ENCODE measurements around the gene SERINC1. TPM values are rescaled to one million over a fixed set of nuclear protein-coding genes. Genes with fewer than 3 reads are reported as not detected.
"Not testable (repeated sequence)": the region's sequence is repeated elsewhere in the genome, so short reads cannot be mapped to it uniquely, and the experiment has no call there.

The SERINC1 gene
- 100 to 1,000 TPM; 156 to 206 (median 178) TPM for total RNA-seq
- polyA plus RNA-seq: 100 to 1,000 TPM in 1 of 2 donors, 10 to 100 TPM in 1; 44.8 to 103 TPM
- long read RNA-seq, donor 1, transcript SERINC1-201 (10 exons, 3,137 nt): major isoform, 235 of 273 reads
- long read RNA-seq, donor 1, partial matches to known transcripts: 32 of 273 reads
- long read RNA-seq, donor 1, other reads (novel, unspliced or antisense): 6 of 273 reads
- long read RNA-seq, donor 2, transcript SERINC1-201 (10 exons, 3,137 nt): major isoform, 262 of 308 reads
- long read RNA-seq, donor 2, partial matches to known transcripts: 37 of 308 reads
- long read RNA-seq, donor 2, other reads (novel, unspliced or antisense): 9 of 308 reads
- long read RNA-seq, donor 3, transcript SERINC1-201 (10 exons, 3,137 nt): major isoform, 566 of 858 reads
- long read RNA-seq, donor 3, partial matches to known transcripts: 283 of 858 reads
- long read RNA-seq, donor 3, other reads (novel, unspliced or antisense): 9 of 858 reads

DNA sequence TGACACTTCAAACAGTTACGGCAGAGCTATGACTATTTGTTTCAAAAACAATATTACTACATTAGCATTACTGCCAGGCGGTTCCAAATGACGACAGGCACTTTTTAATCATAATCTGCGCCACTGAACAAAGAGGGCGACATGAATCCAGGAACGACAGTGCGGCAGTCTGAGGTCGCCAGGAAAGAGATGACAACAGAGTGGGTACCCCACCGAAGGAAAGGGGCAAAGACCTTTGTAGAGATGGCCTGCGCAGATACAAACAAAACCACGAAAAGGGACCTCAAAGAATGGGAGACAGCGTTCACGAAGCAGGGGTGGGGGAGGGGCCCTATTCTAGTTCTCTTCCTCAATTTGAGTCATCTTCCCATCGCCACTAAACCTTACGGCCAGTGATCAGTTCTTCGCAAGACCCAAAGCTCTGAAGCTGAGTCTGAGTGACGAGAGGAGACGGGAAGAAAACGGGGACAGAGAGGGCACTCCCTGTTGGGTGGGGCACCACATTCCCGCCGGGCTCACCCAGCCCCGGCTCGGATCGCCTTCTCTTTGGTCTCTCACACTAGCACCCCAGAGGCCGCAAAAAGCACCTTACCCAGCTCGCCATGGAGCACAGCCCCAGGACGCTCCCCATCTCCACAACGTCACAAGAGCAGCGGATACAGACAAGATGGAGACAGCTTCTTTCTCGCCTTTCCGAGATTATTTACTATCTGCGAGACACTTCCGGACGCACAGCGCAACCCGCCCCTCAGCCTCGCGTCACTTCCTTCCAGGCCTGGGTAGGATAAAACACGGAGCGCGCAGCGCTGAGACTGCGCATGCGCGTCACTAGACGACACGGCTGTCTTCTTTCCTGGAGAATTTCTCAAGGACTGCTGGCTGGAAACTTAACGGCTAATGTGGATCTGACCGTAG is at the start of gene SERINC1:
SERINC1 (minus strand) TSS at position 701 of the 915 bp plus-strand sequence; CDS start at position 631, 70 bp downstream.
- TF ChIP-seq CTCF (IDR thresholded peaks at IDR 0.05): no peak
- H3K4me3 ChIP-seq: peak within 1 kb of the TSS; percentile 64 to 92 (median 82)
- DNase-seq (peak; percentile 95 to 96), ATAC-seq (peak; percentile 99 to 100 (median 99))
- peaks cover 0 to 13% (median 0%) of the 10 kb centered on the region in 9 donors for H3K36me3 ChIP-seq
- H3K27me3 ChIP-seq: no peaks in the 10 kb centered on the region
- H3K9me3 ChIP-seq: no peaks in the 10 kb centered on the region
- H3K27ac ChIP-seq: peak within 1 kb of the TSS; percentile 83 to 98 (median 92)
- 0 to 1% methylated on average over 49 of the region's 49 CpGs for WGBS, 2 donors
- intact Hi-C loops (cut with DNase I): loop anchor here in 7 of 10 donors (2.0 to 10.0 kb wide), 4 partner anchors 53 to 74 kb away; partner anchors contain the start of gene HSF2 (in 3 of the 7)
- H3K4me1 ChIP-seq: peaks cover 0 to 53% (median 43%) of the 10 kb centered on the region in 9 donors

DNA sequence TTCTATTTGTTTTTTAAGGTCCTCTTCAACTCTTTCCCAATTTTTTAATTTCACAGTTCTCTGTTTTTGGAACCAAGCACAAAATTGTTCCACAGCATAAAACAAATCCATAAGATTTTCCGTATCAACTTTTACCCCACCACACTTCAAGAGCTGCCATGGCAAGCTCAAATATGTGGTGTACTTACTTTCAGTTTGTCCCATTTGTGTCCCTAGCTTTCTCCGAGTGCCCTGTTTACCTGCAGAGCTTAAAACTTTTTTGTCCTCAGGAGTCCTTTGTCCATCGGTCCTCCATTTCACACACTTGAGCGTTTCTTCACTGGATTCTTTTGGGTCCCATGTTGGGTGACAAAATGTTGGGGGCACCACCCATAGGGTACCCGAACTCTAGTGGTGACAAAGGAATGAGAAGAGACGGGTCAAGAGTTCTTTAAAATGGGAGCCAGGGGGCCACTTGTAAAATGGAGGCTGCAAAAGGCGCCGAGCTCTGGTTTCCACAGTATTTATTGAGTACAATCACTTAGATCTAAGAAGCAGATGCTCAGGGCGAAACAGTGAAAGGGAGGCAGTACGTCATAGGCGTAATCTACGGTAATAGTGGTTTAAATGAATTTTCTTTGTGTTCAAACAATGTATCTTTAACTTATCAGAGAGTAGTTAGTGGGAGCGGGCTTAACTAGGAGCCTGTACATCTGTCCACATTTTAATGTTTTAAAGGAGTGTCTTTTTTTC is 39.8 kb upstream of the SERINC1 start:
- H3K27me3 ChIP-seq: peaks cover 0 to 4% (median 0%) of the 10 kb centered on the region in 7 donors
- intact Hi-C loops (cut with DNase I): no loop called here
- H3K36me3 ChIP-seq: no peaks in the 10 kb centered on the region
- DNase-seq (no peak), ATAC-seq (no peak)
- no peaks in the 10 kb centered on the region for H3K4me1 ChIP-seq
- H3K27ac ChIP-seq: no peak overlapping the region
- TF ChIP-seq CTCF (IDR thresholded peaks at IDR 0.05): no peak
- H3K9me3 ChIP-seq: peaks cover 0 to 11% (median 0%) of the 10 kb centered on the region in 11 donors
- WGBS, 2 donors: 85 to 86% methylated on average over 13 of the region's 13 CpGs
- H3K4me3 ChIP-seq: no peak overlapping the region

GRCh38 chr6:122505170-122505569 is 33.6 kb upstream of the SERINC1 start:
- H3K36me3 ChIP-seq; H3K27ac ChIP-seq; H3K4me3 ChIP-seq; DNase-seq; intact Hi-C loops (cut with DNase I); ATAC-seq; H3K4me1 ChIP-seq; H3K27me3 ChIP-seq: not testable (repeated sequence)
- H3K9me3 ChIP-seq: peaks cover 0 to 69% (median 20%) of the 10 kb centered on the region in 11 donors
- 62 to 77% methylated on average over 3 of the region's 3 CpGs for WGBS, 2 donors

- 87 to 90% methylated on average over 4 of the region's 4 CpGs for WGBS, 2 donors
- H3K9me3 ChIP-seq: peaks cover 0 to 89% (median 23%) of the 10 kb centered on the region in 11 donors
Observed at GRCh38 chr6:122501475-122501874, 29.9 kb upstream of the SERINC1 start.

More at GRCh38 chr6:122501475-122501874, 29.9 kb upstream of the SERINC1 start:
- no peaks in the 10 kb centered on the region for H3K36me3 ChIP-seq
- no peaks in the 10 kb centered on the region for H3K4me1 ChIP-seq
- intact Hi-C loops (cut with DNase I): no loop called here
- no peak for TF ChIP-seq CTCF (IDR thresholded peaks at IDR 0.05)
- DNase-seq: no peak
- no peak overlapping the region for H3K4me3 ChIP-seq
- no peak overlapping the region for H3K27ac ChIP-seq
- H3K27me3 ChIP-seq: peaks cover 0 to 6% (median 0%) of the 10 kb centered on the region in 7 donors
- no peak for ATAC-seq
